CD4-positive, alpha-beta T cell treated with Interleukin-10 for 1 hour (primary cell): ENCODE results near the gene LARGE1.

Source experiments
- DNase-seq: peaks from one replicate; pipeline ENCODE4 v3.0.0-alpha.2; 2020

LARGE1 gene

GRCh38 chr22:33275073-33275443, 645.2 kb downstream of the LARGE1 start:
- DNase-seq = no peak

GRCh38 chr22:33274214-33275072, 645.8 kb downstream of the LARGE1 start:
- no peak for DNase-seq

- DNase-seq = no peak
Measured at GRCh38 chr22:33272871-33273270, 647.4 kb downstream of the LARGE1 start.

- no peak for DNase-seq
Measured at GRCh38 chr22:33272180-33272579, 648.1 kb downstream of the LARGE1 start.

GRCh38 chr22:33271390-33272161, 648.7 kb downstream of the LARGE1 start:
- no peak for DNase-seq

GRCh38 chr22:33270596-33270995, 649.7 kb downstream of the LARGE1 start:
- no peak for DNase-seq

- DNase-seq = no peak
Measured at GRCh38 chr22:33261699-33262098, 658.6 kb downstream of the LARGE1 start.

GRCh38 chr22:33260498-33260897, 659.8 kb downstream of the LARGE1 start:
- DNase-seq = no peak

GRCh38 chr22:33255791-33256190, 664.5 kb downstream of the LARGE1 start:
- DNase-seq = no peak

- DNase-seq = no peak
Measured at GRCh38 chr22:33248948-33249347, 671.3 kb downstream of the LARGE1 start.

- DNase-seq = no peak
Measured at GRCh38 chr22:33247758-33248157, 672.5 kb downstream of the LARGE1 start.

GRCh38 chr22:33242078-33242477, 678.2 kb downstream of the LARGE1 start:
- DNase-seq = no peak

GRCh38 chr22:33240888-33241475, 679.3 kb downstream of the LARGE1 start:
- DNase-seq = no peak

GRCh38 chr22:33232071-33232470, 688.2 kb downstream of the LARGE1 start:
- no peak for DNase-seq

- DNase-seq = no peak
Measured at GRCh38 chr22:33227791-33228190, 692.5 kb downstream of the LARGE1 start.

- DNase-seq = no peak
Measured at GRCh38 chr22:33224841-33225240, 695.4 kb downstream of the LARGE1 start.
